GM18873 (cell line): Measurements from ENCODE around the gene AKT1.
"Not testable (repeated sequence)": the region's sequence is repeated elsewhere in the genome, so short reads cannot be mapped to it uniquely, and the experiment has no call there.

Experiments used
- ATAC-seq: cut with Tn5 transposase; IDR thresholded peaks from one replicate; pipeline ENCODE4 v1.9.1; 2021; ENCODE audit warnings: mild to moderate bottlenecking, moderate library complexity, moderate number of reproducible peaks; ENCODE audit not compliant: unreplicated experiment, low FRiP score

The AKT1 gene

DNA sequence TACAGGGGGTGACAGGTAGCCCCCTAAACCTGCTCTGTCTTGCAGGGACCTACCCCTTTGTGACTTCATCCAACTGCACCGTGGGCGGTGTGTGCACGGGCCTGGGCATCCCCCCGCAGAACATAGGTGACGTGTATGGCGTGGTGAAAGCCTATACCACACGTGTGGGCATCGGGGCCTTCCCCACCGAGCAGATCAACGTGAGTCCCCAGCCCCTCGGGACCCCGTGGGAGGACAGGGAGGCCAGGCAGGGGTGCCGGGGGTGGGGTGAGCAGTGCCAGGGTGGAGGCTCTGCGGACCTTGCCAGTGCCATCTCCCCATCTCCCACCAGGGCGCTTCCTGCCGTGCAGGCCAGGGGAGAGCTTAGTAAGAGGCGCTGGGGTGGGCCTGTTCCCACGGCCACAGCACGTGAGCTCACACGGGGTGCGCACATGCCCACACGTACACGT lies 53.7 kb downstream of the AKT1 start:
- ATAC-seq, result no peak

DNA sequence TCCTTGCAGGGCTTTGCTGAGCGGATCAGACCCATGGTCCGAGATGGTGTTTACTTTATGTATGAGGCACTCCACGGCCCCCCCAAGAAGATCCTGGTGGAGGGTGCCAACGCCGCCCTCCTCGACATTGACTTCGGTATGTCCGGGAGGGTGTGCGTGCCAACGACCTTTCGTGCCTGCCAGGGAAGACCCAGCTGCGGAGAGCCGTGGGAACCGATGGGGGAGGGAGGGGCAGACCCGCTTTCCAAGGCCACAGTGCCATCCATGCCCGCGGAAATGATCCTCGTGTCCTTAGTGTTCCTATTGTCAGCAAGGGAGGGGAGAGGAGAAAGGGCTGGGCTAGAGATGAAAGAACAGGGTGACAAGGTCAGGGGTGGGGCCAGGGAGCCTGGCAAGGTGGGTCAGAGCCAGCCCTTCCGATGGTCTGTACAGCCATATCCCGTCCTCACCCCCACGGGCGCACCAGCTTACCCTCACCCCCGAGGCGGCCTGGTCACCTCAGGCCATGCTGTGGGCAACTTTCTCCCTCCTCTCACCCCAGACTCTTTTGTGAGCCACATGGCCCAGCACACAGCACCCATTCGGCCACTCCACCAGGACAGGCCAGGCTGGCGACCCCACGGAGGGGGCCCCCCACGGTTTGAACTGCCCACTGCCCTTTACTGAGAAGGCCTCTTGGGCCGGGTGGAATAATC lies 54.3 kb downstream of the AKT1 start:
- ATAC-seq, result no peak

DNA sequence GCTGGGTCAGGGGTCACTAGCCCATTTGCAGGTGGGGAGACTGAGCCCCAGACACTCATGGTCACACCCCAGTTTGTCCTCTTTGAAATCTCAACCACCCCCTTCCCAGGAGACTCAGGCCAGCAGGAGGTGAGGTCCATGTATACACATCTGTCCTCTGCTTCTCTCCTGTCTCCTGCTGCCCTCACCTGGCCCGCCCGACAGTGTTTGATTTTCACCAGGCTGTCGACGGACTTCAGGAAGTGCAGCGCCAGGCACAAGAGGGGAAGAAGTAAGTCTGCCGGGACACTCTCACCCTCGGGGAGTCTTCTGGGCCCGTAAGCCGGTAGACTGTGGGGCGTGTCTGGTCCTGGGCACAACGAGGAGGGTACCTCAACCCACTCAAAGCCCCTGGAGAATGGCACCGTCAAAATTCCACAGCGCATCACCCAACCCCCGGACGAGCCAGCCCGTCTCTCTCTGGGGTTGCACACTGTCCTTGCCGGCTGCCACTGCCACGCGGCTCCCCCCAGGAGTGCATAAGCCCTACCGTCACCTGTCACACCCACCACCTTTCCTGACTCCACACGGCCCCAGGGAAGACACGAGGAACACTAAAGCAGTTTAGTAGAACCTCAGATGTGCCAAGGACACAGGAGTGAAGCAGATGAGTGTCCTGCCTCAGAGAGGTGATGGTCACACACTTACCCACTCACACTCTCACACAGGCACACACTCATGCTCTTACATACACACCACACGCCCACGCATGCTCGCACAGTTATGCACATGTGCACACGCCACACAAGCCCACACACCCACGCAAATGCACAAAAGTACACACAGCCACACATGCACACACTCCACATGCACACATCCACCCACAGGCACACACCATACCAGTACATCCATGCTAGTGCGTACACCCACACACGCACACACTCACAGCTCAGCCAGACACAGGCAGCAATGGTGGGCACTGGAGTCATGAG lies 55.7 kb downstream of the AKT1 start:
- ATAC-seq, result no peak

DNA sequence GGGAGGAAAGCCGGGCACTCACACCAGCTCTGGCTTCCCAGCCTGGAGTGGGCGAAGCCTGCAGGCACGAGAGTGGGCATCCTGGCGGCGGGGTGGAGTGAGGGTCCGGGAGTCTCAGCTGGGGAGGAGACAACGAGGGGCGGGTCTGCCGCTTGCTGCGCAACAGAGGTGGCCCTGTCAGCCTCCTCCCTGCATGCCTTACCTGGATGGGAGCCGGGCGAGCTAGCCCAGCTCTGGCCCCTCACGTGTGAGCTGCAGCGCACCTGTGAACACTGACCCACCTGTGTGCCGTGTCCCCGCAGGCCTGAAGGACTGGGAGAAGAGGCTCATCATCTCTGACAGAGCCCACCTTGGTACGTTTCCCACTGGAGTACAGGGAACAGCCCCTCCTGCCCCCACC lies 56.5 kb downstream of the AKT1 start:
- no peak for ATAC-seq

DNA sequence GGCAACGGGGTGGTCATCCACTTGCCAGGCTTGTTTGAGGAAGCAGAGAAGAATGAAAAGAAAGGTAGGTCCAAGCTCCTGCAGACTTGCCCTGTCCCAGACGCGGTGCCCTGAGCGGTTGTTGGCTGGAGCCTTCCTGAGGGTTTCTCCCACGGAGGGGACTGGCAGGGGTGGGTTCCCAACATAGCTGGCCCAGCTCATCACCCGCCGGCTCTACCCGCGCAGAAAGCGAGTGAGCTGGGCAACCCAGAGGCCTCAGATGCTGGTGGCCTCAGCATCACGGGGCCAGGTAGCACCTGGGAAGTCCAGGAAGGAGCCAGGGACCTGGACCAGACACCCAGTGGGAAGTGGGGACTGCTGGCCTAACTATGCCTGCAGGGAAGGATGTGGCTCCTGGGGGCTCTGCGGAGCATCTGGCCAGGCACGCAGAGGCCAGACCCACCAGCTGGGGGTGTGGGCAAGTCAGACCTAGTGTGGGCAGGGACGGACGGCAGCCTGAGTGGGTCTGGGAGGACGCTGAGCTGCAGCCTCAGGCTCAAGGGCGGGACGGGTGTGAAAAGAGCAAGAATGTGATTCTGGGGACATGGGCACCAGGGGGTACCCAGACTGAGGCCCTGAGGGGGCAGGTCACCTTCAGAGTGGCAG lies 57.1 kb downstream of the AKT1 start:
- no peak for ATAC-seq

DNA sequence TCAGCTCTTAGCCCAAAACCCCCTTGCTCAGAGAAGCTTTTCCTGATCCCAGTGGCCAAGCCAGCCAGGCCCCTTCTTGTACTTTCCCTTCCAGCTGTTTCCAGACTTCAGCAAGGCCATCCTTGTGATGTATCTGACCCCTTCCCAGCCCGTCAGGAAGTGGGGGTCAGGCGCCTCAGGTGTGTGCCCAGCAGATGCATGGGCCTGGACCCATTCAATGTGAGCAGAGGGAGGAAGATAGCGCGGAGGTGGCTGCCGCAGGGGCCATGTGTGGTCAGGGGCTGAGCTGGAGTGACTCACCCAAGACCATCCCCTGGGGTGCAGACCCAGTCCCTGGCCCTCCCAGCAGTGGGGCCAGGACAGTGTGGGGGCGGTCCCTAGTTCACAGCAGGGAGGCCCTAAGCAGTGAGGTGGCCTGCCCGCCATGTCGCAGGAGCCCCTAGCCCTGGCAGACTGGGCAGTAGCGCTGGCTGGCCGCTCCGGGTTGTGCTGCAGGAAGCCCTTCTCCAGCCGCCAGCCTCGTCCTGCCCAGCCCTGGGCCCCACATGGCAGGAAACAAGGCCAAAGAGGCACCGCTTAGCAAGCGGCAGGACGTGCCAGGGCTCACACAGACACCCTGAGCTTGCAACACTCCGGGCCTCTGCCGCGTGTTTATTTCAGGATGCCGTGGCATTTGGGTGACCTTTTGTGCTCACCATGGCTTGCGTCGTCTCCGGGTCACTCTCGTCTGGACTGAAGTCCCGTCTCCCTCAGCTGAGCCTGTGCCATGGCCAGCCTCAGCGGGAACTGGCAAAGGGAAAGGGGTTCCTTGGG lies 59.5 kb downstream of the AKT1 start:
- ATAC-seq, result no peak

DNA sequence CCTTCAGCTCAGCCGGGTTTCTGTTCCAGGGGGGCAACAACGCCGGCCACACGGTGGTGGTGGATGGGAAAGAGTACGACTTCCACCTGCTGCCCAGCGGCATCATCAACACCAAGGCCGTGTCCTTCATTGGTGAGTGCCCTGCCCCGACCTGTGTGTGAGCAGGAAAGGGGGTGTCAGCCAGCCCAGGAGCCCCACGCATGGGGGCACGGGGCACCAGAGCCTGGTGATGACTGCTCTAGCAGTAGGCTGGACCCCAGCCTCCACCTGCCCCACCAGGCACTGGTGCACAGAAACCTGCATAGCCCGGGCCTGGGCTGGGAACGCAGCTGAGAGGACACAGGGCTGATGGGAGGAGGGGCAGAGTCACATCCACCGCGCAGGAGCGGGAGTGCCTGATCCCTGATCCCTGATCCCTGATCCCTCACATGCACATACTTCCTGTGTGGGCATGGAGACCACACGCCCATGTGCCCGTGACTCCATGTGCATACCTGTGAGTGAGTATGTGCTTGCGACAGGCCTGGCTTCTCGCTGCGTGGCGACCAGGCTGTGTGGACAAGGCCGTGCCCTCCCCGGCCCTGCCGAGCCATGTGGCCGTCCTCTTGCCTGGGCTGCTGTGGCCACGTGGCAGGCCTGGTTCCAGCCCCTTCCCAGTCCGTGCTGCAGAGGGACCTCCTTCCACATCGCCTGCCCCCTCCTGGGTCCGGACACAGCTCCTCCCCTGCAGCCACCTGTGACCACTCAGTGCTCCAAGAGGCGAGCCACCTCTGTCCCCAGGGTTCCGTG lies 60.4 kb downstream of the AKT1 start:
- ATAC-seq, result no peak

DNA sequence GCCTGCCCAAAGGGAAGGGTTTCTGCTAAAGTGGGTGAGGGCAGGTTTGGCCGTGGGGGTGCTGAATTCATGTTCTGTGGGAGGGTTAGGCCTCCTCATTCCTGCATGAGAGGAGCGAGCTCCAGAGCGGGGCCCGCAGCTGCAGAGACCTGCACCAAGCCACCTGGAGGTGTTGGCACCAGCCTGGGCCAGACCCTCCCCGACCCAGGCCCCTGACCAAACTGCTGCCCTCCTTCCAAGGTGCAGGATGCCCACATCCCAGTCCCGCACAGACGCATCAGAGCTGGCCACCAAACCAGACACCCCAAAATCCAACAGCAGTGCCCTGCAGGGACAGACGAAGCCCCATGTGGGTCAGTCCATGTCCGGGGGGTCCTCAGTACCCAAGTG lies 61.0 kb downstream of the AKT1 start:
- ATAC-seq, result no peak

DNA sequence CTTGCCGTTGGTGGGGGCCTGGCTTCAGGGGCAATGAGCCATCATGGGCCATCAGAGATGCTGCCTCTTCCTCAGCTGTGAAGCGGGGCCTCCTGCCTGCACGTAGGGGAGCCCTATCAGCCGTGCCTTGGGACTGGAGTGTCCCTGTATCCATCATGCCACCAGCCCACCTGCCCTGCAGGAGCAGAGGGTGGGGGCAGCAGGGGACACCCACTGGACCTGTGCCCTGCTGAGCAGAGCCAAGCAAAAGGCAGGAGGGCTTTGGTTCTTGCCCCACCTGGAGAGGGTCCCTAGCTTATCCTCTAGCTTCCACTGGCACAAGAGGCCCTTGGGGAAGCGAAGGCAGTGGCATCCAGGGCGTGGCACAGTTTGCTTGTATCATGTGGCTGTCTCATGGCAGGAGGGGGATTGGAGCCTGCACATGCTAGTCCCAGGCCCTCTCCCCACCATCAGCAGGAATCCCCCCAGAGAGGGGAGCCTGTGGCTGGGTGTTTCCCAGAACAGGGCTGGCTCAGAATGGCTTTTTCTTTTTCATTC lies 61.4 kb downstream of the AKT1 start:
- no peak for ATAC-seq

DNA sequence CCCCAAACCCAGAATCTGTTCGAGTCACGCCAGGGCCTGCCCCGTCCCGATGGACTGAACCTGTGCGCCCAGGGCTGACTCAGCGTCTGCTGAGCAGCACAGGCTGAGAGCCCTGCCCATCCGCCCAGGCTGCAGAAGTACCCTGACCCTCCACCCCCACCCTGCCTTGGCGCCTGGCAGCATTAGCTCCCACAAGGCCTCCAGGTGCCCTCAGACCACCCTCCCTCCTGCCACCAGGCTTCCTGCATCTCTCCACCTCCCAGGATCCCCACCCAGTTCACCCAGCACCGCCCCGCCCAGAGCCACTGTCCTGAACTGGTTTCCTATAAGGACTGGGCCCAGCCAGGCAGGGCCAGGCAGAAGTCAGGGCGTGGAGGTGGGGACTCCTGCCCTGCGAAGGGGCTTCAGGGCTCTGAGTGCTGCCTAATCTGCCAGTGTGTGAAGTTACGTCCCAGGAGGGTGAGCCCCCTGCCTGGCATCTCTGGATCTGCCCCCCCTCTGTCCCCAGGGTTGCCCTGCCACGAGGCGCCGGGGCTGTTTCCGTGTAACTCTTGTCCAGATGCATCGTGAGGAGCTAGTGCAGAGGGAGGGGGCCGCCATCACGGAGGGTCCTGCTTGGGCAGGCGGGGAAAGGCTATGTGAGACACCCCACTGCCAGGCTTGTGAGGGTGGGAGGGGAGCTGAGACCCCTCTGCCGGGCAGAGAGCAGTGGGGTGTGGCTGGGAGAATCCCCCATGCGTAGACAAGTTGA lies 62.4 kb downstream of the AKT1 start:
- ATAC-seq, result no peak

DNA sequence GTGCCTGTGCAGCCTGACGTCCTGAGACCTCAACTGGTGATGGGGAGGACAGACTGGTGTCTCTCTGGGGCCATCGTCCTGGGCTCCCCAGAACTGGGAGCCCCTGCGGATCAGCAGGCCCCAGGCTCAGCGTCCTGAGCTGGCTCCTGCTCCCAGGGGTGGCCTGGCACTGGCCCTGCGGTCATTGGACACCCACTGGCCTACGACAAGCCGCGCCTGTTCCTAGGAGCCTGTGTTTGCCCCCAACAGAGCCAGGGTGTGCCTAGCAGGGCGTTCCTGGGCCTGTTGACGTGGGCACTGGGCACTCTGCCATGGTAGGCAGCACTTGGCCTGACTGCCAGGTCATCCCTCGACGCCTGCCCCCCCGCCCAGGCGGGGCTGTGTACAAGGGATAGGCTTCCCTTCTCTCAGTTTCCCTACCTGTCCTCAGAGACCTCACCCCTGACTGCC lies 63.2 kb downstream of the AKT1 start:
- ATAC-seq, result no peak

DNA sequence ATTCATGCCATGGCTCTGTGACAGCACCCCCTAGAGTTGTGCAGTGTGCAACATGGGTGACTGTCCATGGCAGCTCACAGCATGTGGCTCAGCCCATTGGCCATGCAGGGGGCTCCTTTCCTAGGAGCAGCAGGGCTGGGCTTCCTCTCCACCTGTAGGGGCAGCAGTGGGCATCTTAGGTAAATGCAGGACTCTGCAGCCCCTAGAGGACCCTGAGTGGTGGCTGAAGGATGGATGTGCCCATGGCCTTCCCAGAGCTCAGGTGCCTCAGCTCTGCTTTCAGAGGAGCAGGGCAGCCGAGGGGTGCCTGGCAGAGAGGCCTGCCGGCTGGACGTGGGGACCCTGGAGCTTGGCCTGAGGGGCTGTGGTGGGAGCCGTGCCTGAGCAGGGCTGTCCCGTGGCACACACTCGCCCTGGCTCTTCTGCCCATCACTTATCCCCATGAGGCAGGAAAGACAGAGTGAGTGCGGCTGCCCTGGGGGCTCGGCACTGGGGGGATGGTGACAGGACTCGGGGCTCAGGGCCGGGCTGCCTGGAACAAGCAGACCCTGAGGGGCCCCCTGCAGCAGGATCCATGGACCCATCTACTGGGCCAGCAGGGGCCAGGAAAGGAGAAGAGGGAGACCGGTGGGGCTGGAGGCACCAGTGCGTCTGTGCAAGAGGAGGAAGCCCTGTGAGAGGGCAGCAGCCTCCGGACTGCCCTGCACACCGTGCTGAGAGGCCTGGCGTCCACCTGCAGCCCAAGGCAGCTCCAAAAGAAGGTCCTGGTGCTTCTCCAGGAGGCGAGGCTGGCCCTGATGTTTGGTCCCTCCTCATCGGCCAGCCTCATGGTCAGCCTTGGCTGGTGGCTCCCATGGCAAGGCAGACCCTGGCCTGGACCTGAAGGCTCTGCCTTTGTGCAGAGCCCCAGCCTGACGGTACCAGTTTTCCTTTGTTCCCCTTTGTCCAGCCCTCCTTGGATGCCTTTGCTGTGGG lies 63.9 kb downstream of the AKT1 start:
- ATAC-seq, result no peak

DNA sequence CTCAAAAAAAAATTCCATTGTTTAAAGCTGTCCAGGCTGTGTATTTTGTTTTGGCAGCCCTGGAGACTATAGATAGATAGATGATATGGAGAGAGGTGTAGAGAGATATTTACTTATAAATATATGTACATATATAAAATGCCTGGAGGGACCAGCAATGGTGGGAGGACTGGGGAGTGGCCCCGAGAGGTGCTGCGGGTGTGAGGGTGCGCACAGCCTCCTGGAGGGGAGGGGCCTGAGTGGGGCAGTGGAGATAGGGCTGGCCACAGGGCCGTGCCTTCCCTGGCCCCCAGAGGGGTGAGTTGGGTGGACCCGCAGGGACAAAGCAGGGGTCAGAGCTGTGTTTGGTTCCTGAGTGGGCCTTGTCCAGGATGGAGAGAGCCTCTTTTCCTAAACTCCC lies 65.1 kb downstream of the AKT1 start:
- no peak for ATAC-seq

DNA sequence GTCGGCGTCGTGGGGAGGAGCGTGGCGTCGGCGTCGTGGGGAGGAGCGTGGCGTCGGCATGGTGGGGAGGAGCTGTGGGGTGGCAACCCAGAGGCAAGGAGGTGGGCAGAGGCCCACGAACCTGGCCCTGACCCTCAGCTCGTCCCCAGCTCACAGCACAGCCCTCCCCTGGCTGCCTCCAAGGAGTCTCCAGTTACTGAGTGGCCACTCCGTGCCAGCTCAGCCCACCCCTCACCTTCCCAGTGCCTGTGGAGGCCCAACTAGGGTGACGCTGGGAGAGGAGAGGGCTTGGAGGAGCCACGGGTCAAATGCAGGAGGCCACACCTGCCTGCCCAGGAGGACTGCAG lies 65.7 kb downstream of the AKT1 start:
- ATAC-seq, result no peak

DNA sequence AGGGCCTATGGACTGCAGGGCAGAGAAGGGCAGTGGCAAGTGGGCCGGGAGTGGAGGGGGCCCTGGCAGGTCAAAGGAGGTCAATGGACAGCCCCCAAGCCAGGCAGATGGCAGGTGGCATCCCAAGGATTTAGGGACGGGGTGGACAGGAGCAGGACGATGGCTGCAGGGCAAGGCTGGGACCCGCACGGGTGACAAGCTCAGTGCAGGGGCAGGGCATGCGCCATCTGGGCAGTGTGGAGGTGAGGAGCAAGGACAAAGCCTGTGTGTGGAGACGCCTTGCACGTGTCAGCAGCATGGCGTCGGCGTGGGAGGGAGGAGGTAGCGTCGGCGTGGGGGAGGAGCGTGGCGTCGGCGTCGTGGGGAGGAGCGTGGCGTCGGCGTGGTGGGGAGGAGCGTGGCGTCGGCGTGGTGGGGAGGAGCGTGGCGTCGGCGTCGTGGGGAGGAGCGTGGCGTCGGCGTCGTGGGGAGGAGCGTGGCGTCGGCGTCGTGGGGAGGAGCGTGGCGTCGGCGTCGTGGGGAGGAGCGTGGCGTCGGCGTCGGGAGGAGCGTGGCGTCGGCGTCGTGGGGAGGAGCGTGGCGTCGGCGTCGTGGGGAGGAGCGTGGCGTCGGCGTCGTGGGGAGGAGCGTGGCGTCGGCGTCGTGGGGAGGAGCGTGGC lies 66.2 kb downstream of the AKT1 start:
- not testable (repeated sequence) for ATAC-seq

DNA sequence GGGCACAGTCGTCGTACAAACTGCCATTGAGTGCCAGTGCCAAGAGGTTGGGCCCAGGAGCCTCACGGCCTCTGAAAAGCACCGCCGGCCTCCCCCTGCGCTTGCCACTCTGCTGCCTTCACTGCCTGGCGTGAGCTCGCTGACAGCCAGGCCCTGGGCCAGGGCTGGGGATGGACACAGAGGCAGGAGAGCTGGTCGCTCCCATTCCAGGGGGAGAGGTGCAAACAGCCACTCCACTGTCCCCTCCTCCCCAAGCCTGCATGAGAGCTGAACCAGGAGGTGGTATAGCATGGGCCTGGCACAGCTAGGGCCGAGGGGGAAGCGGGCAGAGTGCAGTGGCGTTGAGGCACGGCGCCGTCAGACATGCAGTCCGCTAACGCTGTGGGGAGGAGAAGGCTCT lies 66.9 kb downstream of the AKT1 start:
- no peak for ATAC-seq
